A549 (cell line): Measurements from ENCODE around the gene HSD3B7.

Source experiments
- CTCF ChIP-seq: fragments of >200 bp; sonication (Bioruptor Twin); formaldehyde crosslinking; IDR thresholded peaks from 3 replicates; pipeline ENCODE4 v1.5.1; 2016
- KDM1A ChIP-seq: fragments of 200-600 bp; sonication (generic); IDR thresholded peaks from 2 replicates; pipeline ENCODE4 v1.6.1; 2016; ENCODE audit warnings: low read depth, mild to moderate bottlenecking

GRCh38 chr16:30983289-30983889, 1.6 kb upstream of the HSD3B7 start:
- TF ChIP-seq CTCF (no peak), KDM1A (no peak)
